OCI-M1 (cell line): ENCODE data around the gene RIC3.

Experiments used
- DNase-seq: peaks from one replicate; lab custom pipeline; 2025; lab: John Stamatoyannopoulos, UW

The RIC3 gene

DNA sequence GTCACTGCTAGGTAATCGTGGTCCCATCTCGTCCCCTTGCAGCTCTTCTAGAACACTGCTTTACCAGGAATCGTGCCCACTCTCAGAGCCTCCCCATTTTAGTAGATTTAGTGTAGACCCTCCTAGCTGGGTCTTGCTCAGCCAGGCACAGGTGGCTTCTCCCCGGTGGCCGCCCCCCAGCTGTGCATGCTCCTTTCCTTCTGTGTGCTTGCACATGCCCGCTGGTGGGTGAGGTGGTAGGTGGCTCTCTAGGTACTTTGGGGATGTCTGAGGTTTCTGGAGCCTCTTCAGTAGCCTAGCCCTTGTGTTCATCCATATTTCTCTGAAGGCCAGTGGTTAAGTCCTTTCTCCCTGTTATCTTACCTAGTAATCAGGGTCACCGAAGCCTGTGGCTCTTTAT, 82.3 kb downstream of the RIC3 start:
- no peak for DNase-seq

DNA sequence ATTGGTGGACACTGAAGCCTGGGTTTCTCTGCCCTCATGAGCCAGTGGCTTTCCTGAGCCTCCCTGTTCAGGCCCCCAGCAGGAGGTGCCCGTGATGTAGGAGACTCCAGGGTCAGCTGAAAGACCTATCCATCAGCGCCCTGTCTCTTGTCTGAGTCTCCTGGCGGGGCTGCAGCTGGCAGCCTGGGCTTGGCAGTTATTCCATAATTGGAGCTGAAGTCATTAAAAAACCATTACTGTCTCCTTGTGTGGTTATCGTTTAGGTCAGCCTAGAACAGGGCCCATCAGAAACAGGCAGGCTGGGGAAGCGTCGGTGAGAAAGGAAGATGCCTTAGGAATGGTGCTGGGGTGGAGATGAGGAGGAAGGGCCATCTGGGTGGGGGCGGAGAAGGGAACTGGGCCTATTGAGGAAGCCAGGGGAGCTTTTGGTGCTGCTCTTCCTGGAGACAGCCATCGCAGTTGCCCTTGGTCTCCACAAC, 82.8 kb downstream of the RIC3 start:
- no peak for DNase-seq

DNA sequence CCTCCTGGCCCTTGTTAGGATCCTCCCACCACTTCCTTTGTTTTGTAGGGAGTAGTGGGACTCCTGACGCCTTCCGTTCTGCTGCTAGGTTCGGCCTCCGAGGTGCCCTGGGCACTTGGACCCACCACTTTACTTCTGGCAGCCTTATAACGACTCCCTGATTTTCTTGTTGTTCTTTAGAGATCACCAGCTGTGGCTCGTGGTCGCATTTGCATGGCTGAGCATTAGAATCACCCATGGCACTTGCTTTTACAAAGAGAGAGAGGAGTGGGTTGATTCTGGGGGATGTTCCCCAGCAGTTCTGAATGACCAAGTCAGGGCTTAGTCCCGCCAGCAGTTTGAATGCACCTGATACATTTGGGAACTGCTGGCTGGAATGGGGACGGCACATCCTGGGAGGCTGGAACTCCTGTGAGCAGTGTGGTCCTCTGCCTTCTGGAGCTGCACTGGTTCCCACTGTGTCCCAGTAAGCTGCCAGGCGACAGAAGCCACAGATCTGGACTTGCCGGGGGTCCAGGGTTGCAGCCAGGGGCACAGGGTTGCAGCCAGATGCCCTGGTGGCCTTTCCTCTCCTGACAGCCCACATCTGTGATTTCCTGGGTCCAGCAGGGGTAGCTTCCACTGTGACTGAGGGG, 83.7 kb downstream of the RIC3 start:
- DNase-seq = no peak

DNA sequence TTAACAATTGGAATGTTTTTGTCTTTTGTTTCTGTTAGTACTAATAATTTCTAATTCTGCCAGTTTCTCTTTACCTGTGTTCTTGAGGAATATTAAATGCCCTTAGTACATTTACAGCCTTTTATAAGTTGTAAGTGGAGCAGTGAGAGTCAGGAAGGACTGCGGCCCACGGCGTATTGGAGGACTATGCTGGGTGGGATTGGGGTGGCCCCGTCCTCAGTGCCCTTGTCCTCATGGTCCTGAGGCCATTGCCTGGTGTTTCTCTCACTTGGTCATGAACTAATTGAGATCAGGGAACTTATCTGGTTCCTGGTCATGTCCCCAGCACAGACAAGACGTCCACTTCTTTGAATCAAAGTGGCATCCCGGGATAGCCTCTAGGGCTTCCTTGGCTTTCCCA, 84.5 kb downstream of the RIC3 start:
- DNase-seq = no peak

DNA sequence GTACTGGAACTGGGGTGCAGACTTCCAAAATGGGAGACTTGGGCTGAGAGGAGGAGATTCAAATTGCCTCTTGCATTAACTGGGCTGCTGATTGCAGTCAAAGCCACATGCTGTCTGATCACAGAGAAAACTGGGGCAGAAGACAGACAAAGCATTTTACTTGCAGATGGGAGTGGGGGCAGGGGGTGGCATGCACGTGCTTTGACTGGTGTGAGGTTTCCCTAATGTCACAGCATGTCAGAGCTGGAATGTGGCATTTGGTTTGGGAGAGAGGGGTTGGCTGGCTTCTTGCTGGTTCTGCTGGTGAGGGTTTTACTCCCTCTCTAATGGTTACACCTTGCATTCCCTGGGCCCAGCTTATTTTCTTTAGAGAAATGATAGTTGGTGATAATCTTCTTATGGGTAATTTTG, 84.9 kb downstream of the RIC3 start:
- DNase-seq = no peak

DNA sequence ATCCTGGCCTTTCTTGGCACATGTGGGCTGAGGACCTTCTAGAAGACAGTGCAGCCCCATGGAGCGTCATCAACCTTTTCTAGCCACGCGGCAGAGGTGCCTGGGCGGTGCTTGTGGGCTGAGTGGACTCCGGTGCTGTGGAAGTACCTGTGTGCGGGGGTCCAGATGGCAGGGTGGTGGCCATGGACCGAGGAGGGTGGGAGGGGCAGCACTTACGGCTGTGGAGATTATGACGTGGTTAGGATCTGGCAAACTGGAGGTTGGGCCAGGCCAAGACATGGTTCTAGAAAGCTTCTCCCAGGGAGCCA, 85.8 kb downstream of the RIC3 start:
- no peak for DNase-seq

DNA sequence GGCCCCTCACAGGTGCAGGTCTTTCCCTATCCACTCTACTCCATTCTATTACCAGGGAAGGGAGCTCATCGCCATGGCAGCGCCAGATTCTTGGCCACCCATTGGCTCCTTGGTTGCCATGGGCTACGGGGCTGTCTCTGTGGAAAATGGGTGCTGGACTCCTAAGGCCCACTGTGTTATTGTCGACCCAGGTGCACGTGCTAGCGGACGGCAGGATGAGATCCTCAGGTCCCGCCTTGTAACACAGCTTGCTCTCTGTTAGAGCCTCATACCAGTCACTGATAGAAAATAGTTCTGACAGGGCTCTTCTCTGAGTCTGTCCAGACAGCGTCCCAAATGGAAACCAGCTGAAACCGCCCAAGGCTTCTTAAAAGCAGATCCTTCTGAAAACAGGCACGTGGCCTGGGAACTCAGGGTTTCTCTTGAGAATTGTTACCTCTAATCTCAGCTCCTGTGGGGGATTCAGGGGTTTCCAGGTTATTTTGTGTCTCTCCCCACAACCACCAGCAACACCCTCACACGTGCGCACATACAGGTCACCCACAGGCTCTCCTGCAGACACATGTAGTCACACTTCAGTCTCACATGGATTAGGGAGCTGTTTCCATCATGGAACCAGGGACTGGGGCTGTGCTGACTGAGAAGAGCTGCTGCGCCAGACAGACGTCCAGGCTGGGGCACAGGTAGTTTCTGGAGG, 86.3 kb downstream of the RIC3 start:
- DNase-seq = no peak

DNA sequence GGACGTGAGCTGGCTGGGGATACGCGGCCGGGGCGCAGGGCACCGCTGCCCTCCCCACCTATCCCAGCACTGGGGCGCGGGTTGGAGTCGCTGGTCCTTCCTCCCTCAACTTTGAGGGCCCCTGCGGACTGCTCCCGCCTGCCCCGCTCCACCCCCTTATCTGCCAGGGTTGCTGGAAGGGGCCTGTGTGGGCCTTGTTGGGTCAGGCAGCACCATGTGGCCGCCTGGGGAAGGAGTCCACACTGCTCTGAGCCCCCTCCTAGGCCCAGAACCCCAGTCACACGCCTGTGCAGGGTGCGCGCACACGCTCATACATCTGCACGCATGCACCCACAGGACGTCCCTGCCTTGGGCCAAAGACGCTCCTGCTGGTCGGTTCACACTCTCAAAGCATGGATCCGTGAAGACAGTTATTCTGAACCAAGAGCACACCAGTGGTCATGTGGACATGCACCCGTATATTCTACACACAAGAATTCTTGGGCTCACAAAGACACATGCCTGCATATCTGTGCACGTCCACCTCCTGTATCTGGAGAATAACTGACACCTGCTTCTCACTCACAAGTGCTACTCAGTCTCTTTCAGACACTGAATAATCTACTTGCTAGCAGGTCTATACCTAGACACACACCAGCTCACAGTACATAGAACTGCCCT, 87.1 kb downstream of the RIC3 start:
- DNase-seq = no peak

DNA sequence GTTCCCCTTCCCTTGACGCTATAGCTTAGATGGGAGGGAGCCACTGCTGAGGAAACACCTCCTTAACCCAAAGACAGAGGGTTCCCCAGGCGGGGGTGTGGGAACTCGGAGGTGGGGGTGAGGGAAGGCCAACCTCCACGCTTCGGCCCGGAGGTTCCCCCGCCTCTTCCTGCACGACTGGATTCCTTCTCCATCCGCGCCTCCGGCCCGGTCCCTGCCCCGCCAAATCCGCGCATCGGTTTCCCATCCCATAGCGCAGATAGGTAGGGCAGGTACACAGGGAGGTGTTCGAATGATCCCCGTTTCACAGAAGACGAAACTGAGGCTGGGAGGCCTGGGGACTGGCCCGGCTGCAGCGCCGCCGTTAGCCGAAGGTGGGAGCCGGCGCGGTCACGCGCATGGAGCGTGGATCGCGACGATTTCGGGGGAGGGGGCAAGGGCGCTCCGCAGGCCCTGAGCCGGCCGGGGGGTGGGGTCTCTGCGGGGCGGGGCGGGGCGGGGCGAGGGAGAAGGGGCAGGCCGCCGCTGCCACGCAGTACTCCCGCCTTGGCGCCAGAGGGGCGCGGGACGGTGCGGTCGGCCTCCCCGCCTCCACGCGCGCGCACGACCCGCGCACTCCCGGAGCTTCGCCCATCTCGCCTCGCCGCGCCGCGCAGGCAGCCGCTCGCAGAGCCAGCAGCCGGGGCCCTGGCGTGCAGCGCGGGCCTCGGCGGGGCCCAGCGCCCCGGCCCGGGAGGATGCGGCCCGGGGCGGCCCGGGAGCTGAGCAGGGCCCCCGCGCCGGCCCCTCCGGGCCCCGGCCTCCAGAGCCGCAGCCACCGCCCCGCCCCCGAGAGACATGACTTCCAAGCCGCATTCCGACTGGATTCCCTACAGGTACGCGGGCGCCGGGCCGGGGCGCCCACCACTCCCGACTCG, 87.9 kb downstream of the RIC3 start, which contains the start of gene TUB:
Gene TUB (plus strand): TSS at position 538 of the 917 bp plus-strand sequence. CDS start 300 bp downstream, at position 838.
- DNase-seq = no peak

DNA sequence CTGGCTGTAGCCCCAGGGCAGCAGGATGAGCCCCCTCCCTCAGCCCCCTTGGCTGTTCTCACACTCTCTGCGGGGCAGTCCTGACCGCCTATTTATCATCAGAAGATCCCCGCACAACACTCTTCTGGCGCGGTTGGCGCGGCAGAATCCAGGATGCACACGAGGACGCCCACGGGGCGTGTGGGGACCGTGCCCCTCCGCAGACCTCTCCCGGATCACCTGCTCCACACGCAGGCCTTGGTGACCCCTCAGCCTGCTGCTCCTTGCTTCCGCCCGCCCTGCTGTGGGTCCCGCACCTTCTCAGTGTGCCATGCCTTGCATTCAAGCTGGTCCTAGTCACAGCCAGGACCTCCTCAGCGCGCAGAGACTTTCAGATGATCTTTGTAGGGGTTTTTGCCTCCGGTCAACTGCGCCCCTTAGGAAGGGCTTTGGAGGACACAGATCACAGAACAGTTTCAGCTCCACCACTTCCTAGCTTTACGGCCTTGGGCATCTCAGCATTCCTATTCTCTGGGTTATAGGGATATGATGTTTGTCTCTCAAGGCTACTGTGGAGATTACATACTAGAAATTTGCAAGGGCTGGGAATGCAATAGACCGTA, 88.7 kb downstream of the RIC3 start:
- DNase-seq = no peak

DNA sequence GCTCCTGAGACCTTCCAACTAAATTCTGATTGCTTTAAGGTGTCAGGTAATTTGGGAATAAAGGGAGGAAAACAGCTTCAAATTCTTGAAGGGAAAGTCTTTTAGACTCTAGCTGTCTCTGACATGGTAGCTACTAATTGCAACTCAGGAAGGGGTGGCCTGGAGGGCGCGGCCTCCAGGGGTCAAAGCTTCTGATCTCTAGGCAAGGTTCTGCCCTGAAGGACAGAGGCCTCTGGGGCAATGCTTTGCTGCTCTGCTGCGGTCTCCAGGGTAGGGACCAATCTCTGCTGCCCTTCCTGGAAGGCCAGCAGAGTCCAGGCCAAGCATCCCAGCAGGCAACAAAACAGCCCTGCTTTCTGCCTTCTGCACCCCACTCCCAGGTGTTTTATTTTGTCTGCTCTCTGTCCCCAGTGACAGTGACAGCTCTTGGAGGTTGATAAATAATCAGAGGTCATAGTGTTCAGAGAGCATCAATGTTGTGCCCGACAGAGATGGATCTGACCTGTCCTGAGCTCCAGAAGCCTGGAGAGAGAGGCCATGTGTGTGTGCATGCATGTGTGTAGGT, 89.6 kb downstream of the RIC3 start:
- no peak for DNase-seq

DNA sequence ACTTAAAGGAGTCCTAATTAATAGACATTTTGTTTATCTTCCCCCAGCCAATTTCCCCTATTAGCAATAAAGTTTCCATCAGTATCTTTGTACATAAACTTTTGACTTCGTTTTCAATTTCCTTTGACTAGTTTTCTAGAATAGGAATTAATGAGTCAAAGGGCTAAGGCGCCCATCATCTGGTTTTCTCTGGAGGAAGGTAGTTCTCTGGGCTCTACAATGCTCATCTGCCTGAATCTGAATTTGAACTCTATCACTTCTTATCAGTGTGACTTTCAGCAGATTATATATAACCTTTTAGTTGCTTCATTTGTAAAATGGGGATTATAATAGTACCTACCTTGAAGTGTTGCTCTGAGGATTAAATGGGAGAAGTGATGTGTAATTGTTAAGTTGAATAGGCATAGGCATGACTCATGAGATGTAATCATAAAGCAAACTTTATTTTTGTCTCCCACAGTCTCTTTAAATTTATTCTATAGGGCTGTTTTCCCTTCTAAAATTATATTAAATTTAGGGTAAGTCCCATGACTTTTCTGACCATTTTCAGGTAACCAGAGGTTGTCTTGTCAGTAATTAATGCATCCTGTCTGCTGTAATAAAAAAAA, 93.6 kb downstream of the RIC3 start:
- DNase-seq = peak; percentile 3

DNA sequence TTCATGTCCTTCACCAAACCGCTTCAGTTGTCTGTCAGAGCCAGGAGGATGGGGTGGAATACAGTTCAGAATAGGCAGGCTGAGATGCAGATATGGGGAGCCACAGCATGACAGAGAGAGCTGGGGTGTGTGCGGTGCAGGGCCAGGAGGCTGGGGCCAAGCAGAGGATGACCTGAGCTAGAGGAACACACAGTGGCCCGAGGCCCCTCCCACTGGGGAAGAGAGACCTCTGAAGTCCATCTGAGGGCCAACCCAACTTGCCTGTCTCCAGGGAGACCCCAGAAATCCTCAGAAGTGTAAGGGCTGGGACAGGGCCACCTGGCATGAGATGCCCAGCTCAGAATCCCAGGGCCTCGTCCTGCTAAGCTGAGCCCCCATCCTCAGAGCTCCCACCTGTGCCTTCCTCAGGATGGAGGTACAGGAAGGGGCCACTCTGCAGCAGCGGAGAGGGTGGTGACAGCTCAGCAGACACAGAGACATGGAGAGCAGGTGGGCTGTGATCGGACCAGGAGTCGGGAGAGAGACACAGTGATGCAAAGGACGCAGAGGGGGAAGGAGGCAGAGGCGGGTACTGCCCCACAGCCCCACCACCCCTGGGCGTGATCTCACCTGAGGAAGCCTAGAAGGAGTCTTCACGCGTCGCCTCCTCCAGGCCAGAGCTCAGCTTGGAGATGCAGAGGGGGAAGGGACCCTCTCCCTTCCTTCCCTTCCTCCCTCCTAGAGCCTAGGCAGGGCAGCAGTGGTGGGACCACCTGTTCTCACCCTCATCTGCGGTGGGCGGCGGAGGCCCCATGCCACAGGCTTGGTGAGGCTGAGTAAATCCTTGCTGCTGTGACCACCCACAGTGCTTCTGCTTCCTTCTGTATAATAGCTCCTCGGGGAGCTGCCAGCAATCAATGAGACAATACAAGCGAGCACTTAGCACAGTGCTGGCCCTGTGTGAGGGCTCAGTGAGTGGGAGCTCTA, 96.9 kb downstream of the RIC3 start:
- no peak for DNase-seq

DNA sequence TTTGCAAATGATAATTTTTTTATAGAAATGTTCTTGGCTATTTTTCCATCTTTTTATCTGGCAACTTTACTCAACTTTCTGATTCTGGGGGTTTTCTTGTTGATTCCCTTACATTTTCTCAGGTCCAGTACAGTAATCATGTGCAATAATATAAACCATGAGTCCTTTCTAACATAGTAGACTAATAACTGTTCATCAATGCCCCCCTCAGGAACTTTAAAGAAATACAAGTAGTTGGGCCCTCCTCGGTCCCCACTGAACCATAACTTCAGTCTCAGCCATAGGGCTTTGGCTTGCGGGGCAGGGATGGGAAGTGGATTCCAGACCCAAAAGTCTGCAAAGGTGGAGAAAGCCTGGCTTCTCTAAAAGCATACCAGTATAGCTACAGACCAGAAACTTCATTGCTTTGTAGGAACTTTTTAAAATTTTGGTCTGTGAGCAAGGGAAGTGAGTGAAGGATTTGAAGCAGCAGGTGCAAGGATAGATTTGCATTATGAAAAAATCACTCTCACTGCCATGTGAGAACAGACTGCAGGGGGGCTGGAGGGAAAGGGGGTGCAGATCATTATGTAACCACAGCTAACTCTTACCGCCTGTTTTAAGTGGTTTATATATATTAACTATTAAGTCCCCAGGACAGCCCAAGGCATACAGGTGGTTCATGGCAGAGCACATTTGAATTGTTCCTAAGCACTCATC, 98.3 kb downstream of the RIC3 start:
- peak; percentile 68 for DNase-seq

DNA sequence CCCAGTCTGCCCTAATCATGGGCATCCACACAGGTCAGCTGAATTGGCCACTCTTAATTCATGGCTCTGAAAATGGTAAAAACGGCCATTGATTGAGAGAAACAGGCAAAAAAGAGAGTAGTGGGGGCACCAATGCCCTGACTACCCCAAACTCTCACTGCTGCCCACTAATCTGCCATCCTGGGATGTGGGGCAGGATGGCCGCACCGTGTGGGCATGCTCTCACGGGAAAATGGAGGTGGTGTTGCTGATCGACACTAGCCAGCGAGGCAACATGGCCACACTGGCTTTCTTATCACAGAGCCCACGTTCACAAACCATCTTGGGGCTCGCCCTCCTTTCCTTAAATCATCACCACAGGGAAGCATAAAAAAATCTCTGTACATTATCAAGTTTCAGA, 99.1 kb downstream of the RIC3 start:
- no peak for DNase-seq

DNA sequence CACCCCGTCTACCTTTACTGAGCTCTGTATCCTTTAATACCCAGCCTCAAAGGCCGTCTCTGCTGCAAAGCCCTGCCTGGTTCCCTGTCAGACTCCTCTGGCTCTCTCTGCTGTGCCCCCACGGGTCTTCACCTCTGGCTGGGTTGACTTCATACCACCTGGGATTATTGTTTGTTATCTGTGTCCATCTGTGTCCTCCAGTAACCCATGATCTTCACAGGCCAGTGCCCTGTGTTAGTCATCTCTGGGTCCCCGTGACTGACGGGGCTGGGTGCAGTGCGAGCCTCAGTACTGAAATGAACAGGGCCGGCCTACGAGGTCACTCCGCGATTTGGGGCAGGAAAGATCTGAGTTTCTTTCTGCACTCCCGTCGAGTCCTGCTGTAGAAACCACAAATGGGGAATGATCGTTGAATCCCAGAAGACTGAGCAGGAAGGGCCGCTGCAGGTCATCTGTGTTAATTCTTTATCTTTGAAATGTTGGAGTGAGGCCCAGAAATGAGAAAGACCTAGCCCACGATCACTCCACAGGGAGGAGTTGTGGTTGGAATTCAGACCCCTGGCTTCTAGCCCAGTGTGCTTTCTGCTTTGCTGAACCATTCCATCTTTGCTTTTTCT, 100.1 kb downstream of the RIC3 start:
- peak; percentile 71 for DNase-seq

DNA sequence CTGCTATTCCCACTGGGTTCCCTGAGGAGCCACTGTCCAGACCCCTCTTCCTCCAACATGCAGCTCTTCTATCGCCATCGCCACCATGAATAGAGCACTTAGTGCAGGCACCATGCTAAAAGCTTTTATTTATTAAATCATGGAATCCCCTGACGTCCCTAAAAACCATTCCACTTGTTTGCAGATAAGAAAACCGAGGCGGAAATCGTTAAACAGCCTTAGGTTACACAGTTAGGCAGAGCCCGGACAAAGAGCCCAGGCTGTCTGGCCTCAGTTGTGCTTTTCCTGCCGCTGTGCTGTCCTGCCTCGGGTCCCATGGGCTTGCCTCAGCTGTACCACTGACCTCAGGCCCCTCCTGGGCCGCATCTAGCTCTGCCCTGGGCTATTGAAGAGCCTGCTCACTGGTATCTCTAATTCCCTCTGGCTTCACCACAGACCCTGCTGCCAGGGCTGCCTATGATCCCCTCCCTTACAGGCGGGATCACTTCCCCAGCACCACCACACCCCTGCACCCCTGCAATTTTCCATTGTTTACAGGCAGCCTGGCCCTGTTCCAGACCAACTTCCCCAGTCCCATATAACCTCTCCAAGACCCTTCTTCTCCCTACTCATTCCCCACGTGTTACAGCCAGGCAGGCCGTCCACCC, 100.8 kb downstream of the RIC3 start:
- DNase-seq = no peak

DNA sequence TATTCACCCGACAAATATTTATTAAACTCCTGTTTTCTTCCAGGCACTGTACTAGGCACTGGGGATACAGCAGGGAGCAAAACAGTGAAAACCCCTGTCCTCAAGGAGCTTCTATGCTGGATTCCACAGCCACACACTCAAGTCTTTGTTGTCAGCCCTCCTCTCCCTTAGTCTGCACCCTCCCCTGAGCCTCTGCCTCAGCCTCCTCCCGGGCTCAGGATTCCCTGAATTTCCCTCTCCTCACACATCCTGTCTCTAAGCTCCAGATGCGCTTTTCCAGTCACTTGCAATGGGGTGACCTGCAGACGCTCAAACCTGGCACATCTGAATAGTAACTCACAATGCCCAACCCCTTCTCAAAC, 101.3 kb downstream of the RIC3 start:
- DNase-seq = no peak
